Panc1 (cell line): ENCODE measurements around the gene RALA. TPM values are rescaled to one million over a fixed set of nuclear protein-coding genes. Genes with fewer than 3 reads are reported as not detected.

ENCODE experiments used
- ATAC-seq: fragments of 200-7000 bp; cut with Tn5 transposase; 2 replicates; pipeline ENCODE4 v1.9.1; 2020; ENCODE audit warnings: mild to moderate bottlenecking, moderate library complexity
- BruUV-seq: library from RNA; stranded (reverse); fragments of 400-500 nt; replicated peaks from 2 replicates; lab custom pipeline; 2021; lab: Mats Ljungman, UMichigan
- CTCF ChIA-PET: fragments of 300-600 bp; sonication (Branson Sonifier 250); formaldehyde crosslinking; loops from one replicate; lab custom pipeline; 2022; ENCODE audit warnings: antibody characterized with exemption; lab: Charles Lee
- POLR2A ChIA-PET: fragments of 300-600 bp; sonication (Branson Sonifier 250); formaldehyde crosslinking; loops from one replicate; lab custom pipeline; 2022; ENCODE audit warnings: antibody characterized with exemption; lab: Charles Lee
- DNase-seq: peaks from one replicate; pipeline ENCODE4 v3.0.0-alpha.2; 2010; ENCODE audit warnings: low read depth, low spot score
- H3K27ac ChIP-seq: 2 replicates; pipeline ENCODE4 v1.5.1; 2011; ENCODE audit warnings: mild to moderate bottlenecking, low read length, inconsistent platforms
- H3K27me3 ChIP-seq: fragments of 200-500 bp; sonication (Bioruptor generic); 2 replicates; pipeline ENCODE4 v1.6.0; 2014; ENCODE audit warnings: low read length, inconsistent platforms; ENCODE audit not compliant: control insufficient read depth, insufficient read depth
- H3K36me3 ChIP-seq: fragments of 200-500 bp; sonication (Bioruptor generic); 2 replicates; pipeline ENCODE4 v1.5.1; 2014; ENCODE audit warnings: inconsistent platforms, mild to moderate bottlenecking, low read length, moderate library complexity; ENCODE audit not compliant: control insufficient read depth, insufficient read depth
- H3K4me1 ChIP-seq: 2 replicates; pipeline ENCODE4 v1.5.1; 2011; ENCODE audit warnings: inconsistent platforms, mild to moderate bottlenecking, low read length, moderate library complexity; ENCODE audit not compliant: control insufficient read depth, insufficient read depth
- H3K4me3 ChIP-seq, 2 experiments: 2 replicates each; pipeline ENCODE4 v1.5.1; 2011 to 2012; ENCODE audit warnings: low read depth in 2 of 2, low read length in 2 of 2, mild to moderate bottlenecking in 2 of 2, inconsistent platforms in 1 of 2, moderate library complexity in 1 of 2
- H3K9me3 ChIP-seq: fragments of 200-500 bp; sonication (Bioruptor generic); 2 replicates; pipeline ENCODE4 v1.5.1; 2014; ENCODE audit warnings: low read depth, mild to moderate bottlenecking, inconsistent platforms, low read length, moderate library complexity; ENCODE audit not compliant: control insufficient read depth, insufficient read depth
- CTCF ChIP-seq: fragments of 450-650 bp; IDR thresholded peaks from 2 replicates; pipeline ENCODE4 v1.5.1; 2017; ENCODE audit warnings: mild to moderate bottlenecking
- POLR2AphosphoS5 ChIP-seq: IDR thresholded peaks from 2 replicates; pipeline ENCODE4 v1.6.1; 2012; ENCODE audit warnings: mild to moderate bottlenecking, low read depth, low read length, moderate library complexity
- REST ChIP-seq, 2 experiments: IDR thresholded peaks; 2 replicates each; pipeline ENCODE4 v1.6.1; 2011 to 2012; ENCODE audit warnings: low read depth in 2 of 2, control low read depth in 1 of 2, low read length in 1 of 2, mild to moderate bottlenecking in 1 of 2, moderate library complexity in 1 of 2; ENCODE audit not compliant: insufficient read depth in 1 of 2
- SIN3A ChIP-seq: IDR thresholded peaks from 2 replicates; pipeline ENCODE4 v1.6.1; 2012; ENCODE audit warnings: low read depth, mild to moderate bottlenecking, low read length, moderate library complexity, borderline replicate concordance; ENCODE audit not compliant: insufficient read depth
- TCF7L2 ChIP-seq: IDR thresholded peaks from 2 replicates; pipeline ENCODE4 v1.6.1; 2011; ENCODE audit warnings: mild to moderate bottlenecking, low read depth, low read length, inconsistent platforms
- in situ Hi-C: cut with HindIII; loops from 2 replicates; pipeline ENCODE4 v1.10.0; 2016; ENCODE audit warnings: low sequenced_read_pairs, low pct_unique_long_range_greater_than_20kb
- intact Hi-C: fragments of 100-400 bp; cut with micrococcal nuclease; formaldehyde crosslinking; loops from one replicate; pipeline ENCODE4 v1.10.0; 2022; ENCODE audit not compliant: unreplicated experiment
- total RNA-seq: library from RNA; stranded (reverse); gene quantifications from one replicate; pipeline ENCODE4 v1.2.1, GENCODE V29; 2021; ENCODE audit not compliant: unreplicated experiment

The RALA gene
- total RNA-seq, 1 experiment from 2014 or later: 34.3 TPM

DNA sequence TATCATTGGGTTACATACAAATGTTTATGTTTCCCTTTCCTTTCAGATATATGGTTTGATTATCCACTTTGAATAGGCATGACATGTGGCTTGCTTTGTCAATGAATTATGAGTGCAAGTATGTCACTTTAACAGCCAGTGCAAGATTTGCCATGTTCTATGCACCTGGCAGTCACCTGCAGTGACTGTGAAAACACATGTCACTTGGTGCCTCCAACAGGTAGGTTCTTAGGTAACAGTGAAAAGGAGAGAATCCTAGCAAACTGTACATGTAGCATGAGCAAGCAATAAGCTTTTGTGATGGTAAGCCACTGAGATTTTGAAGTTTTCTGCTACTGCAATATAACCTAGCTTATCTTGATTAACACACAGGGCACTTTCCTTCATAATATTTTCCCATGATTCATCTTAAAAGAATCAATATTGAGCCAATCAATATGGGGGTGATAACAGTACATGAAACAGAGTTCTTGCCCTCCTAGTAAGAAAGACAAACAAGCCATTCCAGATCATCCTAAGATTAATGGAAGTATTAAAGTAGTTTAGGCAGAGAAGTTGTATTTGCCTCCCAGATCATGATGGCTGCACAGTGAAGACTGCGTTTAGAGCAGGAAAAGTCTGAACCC, 7.9 kb upstream of the RALA start:
- POLR2A ChIA-PET: no interaction called here
- BruUV-seq: no TSS peak
- no peak overlapping the region for H3K4me3 ChIP-seq
- no peaks in the 10 kb centered on the region for H3K4me1 ChIP-seq
- intact Hi-C loops: no loop called here
- H3K27me3 ChIP-seq: peaks cover 2% of the 10 kb centered on the region; the same call in 1 of the 2 replicates
- H3K36me3 ChIP-seq: no peaks in the 10 kb centered on the region
- in situ Hi-C loops: no loop called here
- DNase-seq (no peak), ATAC-seq (no peak)
- CTCF ChIA-PET: no interaction called here
- no peak for TF ChIP-seq REST (IDR thresholded peaks at IDR 0.05; ENCODE audit: insufficient read depth in 1 of 2, low read depth in 2 of 2, low read length in 1 of 2)
- TF ChIP-seq POLR2AphosphoS5: no peak
- TF ChIP-seq CTCF: no peak
- TF ChIP-seq TCF7L2: no peak
- no peak for TF ChIP-seq SIN3A
- no peaks in the 10 kb centered on the region for H3K9me3 ChIP-seq
- H3K27ac ChIP-seq: no peak overlapping the region

DNA sequence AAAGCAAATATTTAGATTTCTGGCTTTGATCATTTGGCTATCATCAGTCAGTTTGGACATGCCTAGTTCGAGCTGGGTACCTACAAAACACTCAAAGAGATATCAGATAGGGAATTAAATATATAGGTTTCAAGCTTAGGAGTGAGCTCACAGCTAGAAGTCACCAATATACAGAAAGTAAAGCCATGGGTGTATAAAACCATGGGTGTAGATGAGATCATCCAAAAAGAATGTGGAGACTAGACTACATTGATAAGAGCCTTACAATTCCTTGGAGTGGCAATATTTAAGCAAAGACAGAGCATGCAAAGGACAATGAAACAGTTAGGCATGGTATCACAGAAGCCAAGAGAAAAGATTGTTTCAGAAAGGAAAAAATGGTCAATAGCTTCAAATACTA, 7.2 kb upstream of the RALA start:
- H3K27me3 ChIP-seq: peaks cover 2% of the 10 kb centered on the region; the same call in 1 of the 2 replicates
- no peak for TF ChIP-seq REST (IDR thresholded peaks at IDR 0.05; ENCODE audit: insufficient read depth in 1 of 2, low read depth in 2 of 2, low read length in 1 of 2)
- TF ChIP-seq POLR2AphosphoS5: no peak
- CTCF ChIA-PET: no interaction called here
- H3K36me3 ChIP-seq: no peaks in the 10 kb centered on the region
- intact Hi-C loops: no loop called here
- BruUV-seq: no TSS peak
- DNase-seq (no peak), ATAC-seq (no peak)
- H3K4me1 ChIP-seq: no peaks in the 10 kb centered on the region
- H3K9me3 ChIP-seq: no peaks in the 10 kb centered on the region
- H3K27ac ChIP-seq: no peak overlapping the region
- H3K4me3 ChIP-seq: no peak overlapping the region
- POLR2A ChIA-PET: no interaction called here
- in situ Hi-C loops: no loop called here
